ENCODE measurements around the gene MEF2D. TPM values are rescaled to one million over a fixed set of nuclear protein-coding genes. Genes with fewer than 3 reads are reported as not detected.
A peak's percentile ranks its signal among the peaks of the same experiment; 100 is the strongest.

The MEF2D gene
- total and polyA plus RNA-seq, 2 experiments from 2014 or later = 35.1 to 64.6 TPM

- TF ChIP-seq CTCF (IDR thresholded peaks at IDR 0.05; ENCODE audit: low read depth, low read length) = no peak
- DNase-seq (ENCODE audit: low read depth in 1 of 2, low spot score in 1 of 2) = no peak
- H3K4me3 ChIP-seq = no peak overlapping the region
- H3K27ac ChIP-seq = no peak overlapping the region
- no peaks in the 10 kb centered on the region for H3K9me3 ChIP-seq (ENCODE audit: low read depth)
- no peaks in the 10 kb centered on the region for H3K27me3 ChIP-seq
- H3K36me3 ChIP-seq = peaks cover 49% of the 10 kb centered on the region
- H3K4me1 ChIP-seq (ENCODE audit: low read depth) = no peaks in the 10 kb centered on the region
These were observed 31.8 kb downstream of the MEF2D start for GRCh38 chr1:156468693-156469345.

- Histone ChIP-seq H3K36me3 (peaks cover 40% of the 10 kb centered on the region), H3K27ac (no peak overlapping the region), H3K4me1 (ENCODE audit: low read depth) (no peaks in the 10 kb centered on the region), H3K9me3 (ENCODE audit: low read depth) (no peaks in the 10 kb centered on the region), H3K27me3 (no peaks in the 10 kb centered on the region), H3K4me3 (no peak overlapping the region)
- DNase-seq (ENCODE audit: low read depth in 1 of 2, low spot score in 1 of 2) = no peak
- TF ChIP-seq CTCF (IDR thresholded peaks at IDR 0.05; ENCODE audit: low read depth, low read length) = no peak
These were observed 32.7 kb downstream of the MEF2D start for GRCh38 chr1:156467906-156468305.

GRCh38 chr1:156467385-156467784, 33.2 kb downstream of the MEF2D start:
- Histone ChIP-seq H3K27me3 (no peaks in the 10 kb centered on the region), H3K4me1 (ENCODE audit: low read depth) (no peaks in the 10 kb centered on the region), H3K4me3 (no peak overlapping the region), H3K27ac (no peak overlapping the region), H3K36me3 (peaks cover 38% of the 10 kb centered on the region), H3K9me3 (ENCODE audit: low read depth) (no peaks in the 10 kb centered on the region)
- no peak for TF ChIP-seq CTCF (IDR thresholded peaks at IDR 0.05; ENCODE audit: low read depth, low read length)
- no peak for DNase-seq (ENCODE audit: low read depth in 1 of 2, low spot score in 1 of 2)

- H3K4me3 ChIP-seq = no peak overlapping the region
- H3K27ac ChIP-seq = no peak overlapping the region
- H3K4me1 ChIP-seq (ENCODE audit: low read depth) = no peaks in the 10 kb centered on the region
- H3K27me3 ChIP-seq = no peaks in the 10 kb centered on the region
- peak; percentile 20 for TF ChIP-seq CTCF (IDR thresholded peaks at IDR 0.05; ENCODE audit: low read depth, low read length)
- no peaks in the 10 kb centered on the region for H3K9me3 ChIP-seq (ENCODE audit: low read depth)
- no peak for DNase-seq (ENCODE audit: low read depth in 1 of 2, low spot score in 1 of 2)
- peaks cover 27% of the 10 kb centered on the region for H3K36me3 ChIP-seq
These were observed 34.7 kb downstream of the MEF2D start for GRCh38 chr1:156465747-156466365.

- no peak for TF ChIP-seq CTCF (IDR thresholded peaks at IDR 0.05; ENCODE audit: low read depth, low read length)
- Histone ChIP-seq H3K9me3 (ENCODE audit: low read depth) (no peaks in the 10 kb centered on the region), H3K4me3 (no peak overlapping the region), H3K27me3 (no peaks in the 10 kb centered on the region), H3K36me3 (peaks cover 20% of the 10 kb centered on the region), H3K27ac (no peak overlapping the region), H3K4me1 (ENCODE audit: low read depth) (no peaks in the 10 kb centered on the region)
- DNase-seq (ENCODE audit: low read depth in 1 of 2, low spot score in 1 of 2) = no peak
These were observed 35.6 kb downstream of the MEF2D start for GRCh38 chr1:156464825-156465452.

Data from cardiac muscle cell (in vitro differentiated cells and primary cell).